Fibroblast of mammary gland (primary cell): ENCODE results near the gene WDR7.

Experiments used
- DNase-seq: peaks from one replicate; pipeline ENCODE4 v3.0.0-alpha.2; 2010; ENCODE audit warnings: low read depth
- H3K4me3 ChIP-seq: 2 replicates; pipeline ENCODE4 v1.5.1; 2011; ENCODE audit warnings: low read depth, mild to moderate bottlenecking, low read length, moderate library complexity; ENCODE audit not compliant: control insufficient read depth
- TF ChIP-seq, protein P1 (sequence below): conservative IDR thresholded peaks from 2 replicates; pipeline ENCODE4 v1.5.1; 2011; ENCODE audit warnings: low read depth, low read length, inconsistent platforms; ENCODE audit not compliant: control insufficient read depth, insufficient read depth

WDR7 gene

GRCh38 chr18:56743115-56743514, 92.0 kb downstream of the WDR7 start:
- no peak overlapping the region for H3K4me3 ChIP-seq
- DNase-seq = no peak
- TF ChIP-seq, protein P1, sequence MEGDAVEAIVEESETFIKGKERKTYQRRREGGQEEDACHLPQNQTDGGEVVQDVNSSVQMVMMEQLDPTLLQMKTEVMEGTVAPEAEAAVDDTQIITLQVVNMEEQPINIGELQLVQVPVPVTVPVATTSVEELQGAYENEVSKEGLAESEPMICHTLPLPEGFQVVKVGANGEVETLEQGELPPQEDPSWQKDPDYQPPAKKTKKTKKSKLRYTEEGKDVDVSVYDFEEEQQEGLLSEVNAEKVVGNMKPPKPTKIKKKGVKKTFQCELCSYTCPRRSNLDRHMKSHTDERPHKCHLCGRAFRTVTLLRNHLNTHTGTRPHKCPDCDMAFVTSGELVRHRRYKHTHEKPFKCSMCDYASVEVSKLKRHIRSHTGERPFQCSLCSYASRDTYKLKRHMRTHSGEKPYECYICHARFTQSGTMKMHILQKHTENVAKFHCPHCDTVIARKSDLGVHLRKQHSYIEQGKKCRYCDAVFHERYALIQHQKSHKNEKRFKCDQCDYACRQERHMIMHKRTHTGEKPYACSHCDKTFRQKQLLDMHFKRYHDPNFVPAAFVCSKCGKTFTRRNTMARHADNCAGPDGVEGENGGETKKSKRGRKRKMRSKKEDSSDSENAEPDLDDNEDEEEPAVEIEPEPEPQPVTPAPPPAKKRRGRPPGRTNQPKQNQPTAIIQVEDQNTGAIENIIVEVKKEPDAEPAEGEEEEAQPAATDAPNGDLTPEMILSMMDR = no peak

DNA sequence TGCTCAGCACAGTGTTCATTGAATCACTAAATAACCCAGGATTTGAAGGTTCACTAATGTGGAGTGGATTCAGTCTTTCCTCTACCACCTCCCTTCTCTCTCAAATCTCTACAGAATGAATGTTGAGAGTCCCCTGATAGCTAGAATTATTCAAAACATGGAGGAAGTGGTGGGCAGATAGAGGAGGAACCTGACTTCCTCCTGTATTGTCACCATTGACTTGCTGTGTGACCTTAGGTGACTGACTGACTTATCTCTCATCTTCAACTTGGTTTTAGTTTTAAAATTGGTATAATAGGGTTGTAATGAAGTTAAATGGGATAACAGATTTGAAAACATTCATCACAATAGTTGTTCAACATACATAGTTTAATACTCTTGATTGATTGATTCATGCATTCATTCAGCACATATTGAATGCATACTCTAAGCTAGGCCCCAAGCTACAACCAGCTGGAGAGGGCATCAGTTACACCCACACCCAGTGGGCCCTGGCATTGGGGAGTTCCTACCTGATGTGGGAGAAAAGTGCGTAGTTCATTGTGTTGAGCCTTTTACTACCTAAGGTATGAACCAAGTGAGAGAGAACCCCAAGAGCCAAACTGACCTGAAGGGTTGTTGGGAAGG, 96.0 kb downstream of the WDR7 start:
- no peak overlapping the region for H3K4me3 ChIP-seq
- no peak for DNase-seq
- TF ChIP-seq, protein P1 = no peak

DNA sequence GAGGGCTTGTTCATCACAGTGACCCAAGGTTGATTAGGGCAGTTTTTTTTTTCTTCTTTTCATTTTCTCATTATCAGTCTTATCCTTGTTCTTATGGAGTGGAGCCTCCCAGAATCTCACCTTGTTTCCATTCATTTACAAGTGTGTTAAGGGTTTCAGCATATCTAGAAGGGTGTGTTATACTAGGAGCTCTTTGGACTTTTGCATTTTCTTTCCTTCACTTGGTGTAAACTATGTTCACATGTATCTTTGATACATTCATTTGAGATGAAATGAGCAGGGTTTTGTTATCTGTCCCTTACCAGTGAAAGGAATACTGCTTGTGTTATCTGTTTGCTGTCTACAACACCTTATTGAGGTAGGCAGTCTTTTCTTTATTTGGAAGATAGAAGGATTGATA, 96.7 kb downstream of the WDR7 start:
- no peak overlapping the region for H3K4me3 ChIP-seq
- TF ChIP-seq, protein P1 = no peak

DNA sequence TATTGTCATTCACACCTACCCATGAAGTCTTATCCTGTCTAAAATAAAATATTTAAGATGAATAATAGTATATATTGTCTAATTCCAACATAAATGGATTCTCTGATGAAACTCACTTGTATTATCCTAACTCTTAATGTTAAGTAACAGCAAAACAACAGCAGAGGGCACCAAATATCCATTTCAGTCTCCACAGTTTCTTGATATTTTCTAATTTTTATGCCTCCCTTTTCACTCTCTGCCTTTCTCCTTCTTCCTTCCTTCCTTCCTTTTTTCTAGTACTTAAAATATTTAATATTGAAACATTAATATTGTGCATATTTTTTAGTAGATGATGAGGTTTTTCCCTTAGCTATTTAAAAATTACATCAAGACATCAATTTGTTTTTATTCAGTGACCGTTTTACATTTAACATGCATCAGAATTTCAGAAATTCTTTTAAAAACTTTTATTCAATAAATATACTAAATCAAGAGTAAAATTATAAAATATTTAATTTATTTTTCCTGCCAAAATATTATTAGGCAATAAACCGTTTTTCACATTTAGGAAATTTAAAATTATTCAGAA, 97.6 kb downstream of the WDR7 start:
- DNase-seq = peak; percentile 60
- TF ChIP-seq, protein P1 = peak; percentile 69
- H3K4me3 ChIP-seq = no peak overlapping the region

More for the DNA sequence above, 96.7 kb downstream of the WDR7 start:
- DNase-seq = no peak

- no peak for DNase-seq
- TF ChIP-seq, protein P1 = no peak
Measured at GRCh38 chr18:56756966-56757365, 105.8 kb downstream of the WDR7 start.

DNA sequence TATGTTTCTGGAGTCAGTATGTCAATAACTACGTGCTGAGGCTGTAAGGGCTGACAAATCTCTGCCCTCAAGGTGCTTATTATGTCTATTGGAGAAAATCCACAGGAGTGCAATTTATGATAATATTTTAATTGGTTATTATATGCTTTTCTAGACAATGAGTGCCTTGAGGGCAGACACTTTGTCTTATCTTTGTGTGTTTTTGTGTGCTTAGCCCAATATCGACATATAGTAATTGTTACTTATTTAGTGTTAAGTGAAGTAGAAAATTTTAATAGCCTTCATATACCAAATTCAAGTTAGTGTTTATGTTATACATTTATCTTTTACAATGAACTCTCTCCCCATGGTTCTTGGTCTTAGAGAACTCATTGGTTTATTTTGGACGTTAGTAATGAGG, 118.9 kb downstream of the WDR7 start:
- no peak overlapping the region for H3K4me3 ChIP-seq
- TF ChIP-seq, protein P1 = no peak
- DNase-seq = no peak

More at GRCh38 chr18:56756966-56757365, 105.8 kb downstream of the WDR7 start:
- H3K4me3 ChIP-seq = no peak overlapping the region
